K562 (cell line): ENCODE measurements around the gene MAML1. TPM values are rescaled to one million over a fixed set of nuclear protein-coding genes. Genes with fewer than 3 reads are reported as not detected.

Source experiments
- ATAC-seq: fragments of 200-7000 bp; cut with Tn5 transposase; 3 replicates; pipeline ENCODE4 v1.9.1; 2020; ENCODE audit warnings: moderate library complexity
- BruUV-seq: library from RNA; stranded (reverse); fragments of 400-500 nt; replicated peaks from 2 replicates; lab custom pipeline; 2021; lab: Mats Ljungman, UMichigan
- CTCF ChIA-PET: fragments of 300-600 bp; formaldehyde crosslinking; extraction: SDS; loops from one replicate; lab custom pipeline; 2021; ENCODE audit warnings: low intra/inter-chr PET ratio; lab: Yijun Ruan, JAX
- POLR2A ChIA-PET: fragments of 300-600, 350-650 bp; sonication (Branson Sonifier 250); formaldehyde crosslinking; extraction: SDS; loops from one replicate; lab custom pipeline; 2021; ENCODE audit warnings: antibody characterized with exemption, inconsistent platforms; lab: Yijun Ruan, JAX
- DNase-seq, 4 experiments: peaks; one replicate each; pipeline versions ENCODE4 v3.0.0 to v3.0.0-alpha.2; 2011 to 2018; ENCODE audit warnings: low spot score in 3 of 4, mixed read lengths in 3 of 4; ENCODE audit errors: extremely low read depth in 1 of 4
- FAIRE-seq: peaks from 2 replicates; lab custom pipeline; 2011; peaks lifted over from hg19 to GRCh38; lab: Jason Lieb, UNC
- H2AFZ ChIP-seq: 2 replicates; pipeline ENCODE4 v1.6.0; 2011; ENCODE audit warnings: low read depth, low read length, control low read depth, inconsistent platforms
- H3K27ac ChIP-seq: fragments of 200-600 bp; 3 replicates; pipeline ENCODE4 v1.8.0; 2011; ENCODE audit warnings: low read depth, mild to moderate bottlenecking, control low read depth, inconsistent platforms, low read length, moderate library complexity, mixed read lengths; ENCODE audit errors: extremely low read depth
- H3K27me3 ChIP-seq, 2 experiments: fragments of 300-600 bp in 1 of 2; 2 replicates in 1 of 2; 3 replicates in 1 of 2; pipeline versions ENCODE4 v1.6.0 to v1.8.0; 2011; ENCODE audit warnings: inconsistent platforms in 2 of 2, low read length in 2 of 2, mild to moderate bottlenecking in 1 of 2, mixed read lengths in 1 of 2, moderate library complexity in 1 of 2; ENCODE audit not compliant: control insufficient read depth in 2 of 2, insufficient read depth in 2 of 2
- H3K36me3 ChIP-seq: fragments of 300-600 bp; 3 replicates; pipeline ENCODE4 v1.8.0; 2011; ENCODE audit warnings: mild to moderate bottlenecking, low read length, inconsistent platforms; ENCODE audit not compliant: control insufficient read depth, insufficient read depth
- H3K4me1 ChIP-seq, 2 experiments: fragments of 200-600 bp in 1 of 2; replicated peaks in 1 of 2; 2 replicates in 1 of 2; 3 replicates in 1 of 2; pipeline versions ENCODE4 v1.5.1 to v1.8.0; 2011; ENCODE audit warnings: inconsistent platforms in 2 of 2, low read length in 2 of 2, mild to moderate bottlenecking in 1 of 2, mixed read lengths in 1 of 2, moderate library complexity in 1 of 2; ENCODE audit not compliant: control insufficient read depth in 2 of 2, insufficient read depth in 2 of 2
- H3K4me2 ChIP-seq: 2 replicates; pipeline ENCODE4 v1.6.1; 2011; ENCODE audit warnings: low read length, control low read depth, inconsistent platforms, mixed read lengths; ENCODE audit not compliant: insufficient read depth
- H3K4me3 ChIP-seq: fragments of 200-600 bp; sonication (generic), shearing (Covaris generic); 2 replicates; pipeline ENCODE4 v1.5.1; 2016; ENCODE audit warnings: control low read depth, inconsistent platforms
- H3K79me2 ChIP-seq: fragments of 200-600 bp; 3 replicates; pipeline ENCODE4 v1.8.0; 2011; ENCODE audit warnings: low read length, inconsistent platforms; ENCODE audit not compliant: control insufficient read depth, insufficient read depth
- H3K9ac ChIP-seq, 2 experiments: 2 replicates each; pipeline versions ENCODE4 v1.6.0 to v1.6.1; 2011; ENCODE audit warnings: low read depth in 2 of 2, low read length in 2 of 2, control low read depth in 1 of 2, inconsistent platforms in 1 of 2, mild to moderate bottlenecking in 1 of 2, mixed read lengths in 1 of 2; ENCODE audit not compliant: insufficient read depth in 1 of 2
- H3K9me1 ChIP-seq: one replicate; pipeline ENCODE4 v1.6.0; 2011; ENCODE audit warnings: inconsistent platforms, mild to moderate bottlenecking, low read length, moderate library complexity; ENCODE audit not compliant: control insufficient read depth, insufficient read depth
- H3K9me3 ChIP-seq: replicated peaks from 2 replicates; pipeline ENCODE4 v1.5.1; 2011; ENCODE audit warnings: low read depth, low read length, inconsistent platforms; ENCODE audit not compliant: control insufficient read depth, insufficient read depth
- H4K20me1 ChIP-seq: replicated peaks from 2 replicates; pipeline ENCODE4 v1.6.1; 2011; ENCODE audit warnings: low read length, inconsistent platforms, mixed read lengths; ENCODE audit not compliant: control insufficient read depth, insufficient read depth
- DDX20 ChIP-seq: fragments of 450-650 bp; IDR thresholded peaks from 2 replicates; pipeline ENCODE4 v1.6.1; 2016; ENCODE audit warnings: missing genetic modification characterization, low read depth, mild to moderate bottlenecking, missing compliant biosample characterization, moderate library complexity
- PHB2 ChIP-seq: fragments of 450-650 bp; IDR thresholded peaks from 2 replicates; pipeline ENCODE4 v1.6.1; 2017; ENCODE audit warnings: low read depth
- PHF21A ChIP-seq: fragments of 450-650 bp; IDR thresholded peaks from 2 replicates; pipeline ENCODE4 v1.6.1; 2017; ENCODE audit warnings: low read depth, borderline replicate concordance
- SMARCE1 ChIP-seq: fragments of 450-650 bp; IDR thresholded peaks from 2 replicates; pipeline ENCODE4 v1.7.1; 2016; ENCODE audit warnings: mild to moderate bottlenecking
- TCF7 ChIP-seq: sonication (generic); IDR thresholded peaks from 2 replicates; pipeline ENCODE4 v1.6.1; 2016; ENCODE audit warnings: antibody characterized with exemption, borderline replicate concordance
- ZNF707 ChIP-seq: fragments of 250-450 bp; sonication (Bioruptor Pico); conservative IDR thresholded peaks from 2 replicates; pipeline ENCODE4 v1.8.0; 2022; ENCODE audit warnings: inconsistent platforms, mild to moderate bottlenecking, moderate library complexity
- WGBS: fragments of 100-300 bp; shearing (Covaris generic); methylation state at CpG from one replicate; pipeline ENCODE4 v1.1.6; 2016; ENCODE audit warnings: low coverage, mixed read lengths; ENCODE audit not compliant: insufficient coverage; ENCODE audit errors: missing lambda C conversion rate; 5-methylcytosine and 5-hydroxymethylcytosine counted together
- in situ Hi-C: fragments of 300-500 bp; cut with MboI; formaldehyde crosslinking; loops from 4 replicates; pipeline ENCODE4 v1.15.0; 2018; ENCODE audit warnings: inconsistent platforms, mixed read lengths
- intact Hi-C: fragments of 100-400 bp; cut with micrococcal nuclease; formaldehyde crosslinking; loops from 2 replicates; pipeline ENCODE4 v1.14.2; 2022
- polyA plus RNA-seq, 8 experiments: library from polyadenylated mRNA; depleted of rRNA in 4 of 8; stranded (reverse) in 5 of 8; unstranded in 3 of 8; fragments of >200 nt; fragmentation: Nextera tagmentation in 2 of 8; fragmentation: Illumina TruSeq in 1 of 8; extraction: Ambion mirVana in 2 of 8; extraction: Trizol in 1 of 8; gene quantifications; 2 replicates each; pipeline versions ENCODE4 v1.2.1 to v1.2.3, GENCODE V29; 2011 to 2014; ENCODE audit warnings: inconsistent platforms in 1 of 8, missing spikeins in 1 of 8
- total RNA-seq, 7 experiments: library from RNA; depleted of rRNA in 6 of 7; stranded (reverse); fragments of >200 nt in 6 of 7; fragmentation: Illumina TruSeq in 2 of 7; extraction: Trizol in 2 of 7; gene quantifications; 2 replicates each; pipeline versions ENCODE4 v1.2.1 to v1.2.3, GENCODE V29; 2011 to 2021; ENCODE audit warnings: low replicate concordance in 1 of 7
- TF ChIP-seq, protein P1 (sequence below): fragments of 450-650 bp; IDR thresholded peaks from 2 replicates; pipeline ENCODE4 v1.6.1; 2016; ENCODE audit warnings: missing biosample characterization, missing genetic modification characterization

Gene MAML1
- total and polyA plus RNA-seq, 9 of the 15 experiments (the other 6 are each of a cell fraction or from before 2014, with no cell fraction given): 0.32 to 18.4 (median 7.0) TPM

DNA sequence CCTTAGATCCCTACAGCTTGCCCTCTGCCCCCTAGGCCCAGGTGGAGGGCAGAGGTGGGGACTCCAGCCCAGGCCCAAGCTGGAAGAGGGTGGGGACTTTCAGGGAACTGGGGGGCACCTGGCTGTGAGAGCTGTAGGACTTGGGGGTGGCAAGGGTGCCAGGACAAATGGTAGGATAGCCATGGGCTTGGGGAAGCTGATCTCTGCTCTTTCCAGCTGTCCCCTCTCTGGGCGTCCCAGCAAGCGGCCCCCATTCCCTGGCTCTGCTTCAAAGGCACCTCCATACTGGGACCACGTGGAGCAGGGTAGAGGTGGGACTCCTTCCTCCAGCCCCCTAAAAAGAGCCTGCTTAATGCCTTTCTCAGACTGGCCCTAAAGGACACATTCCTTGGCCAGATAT, 61.5 kb downstream of the MAML1 start:
- Histone ChIP-seq H3K27ac (no peak overlapping the region), H3K27me3 (no peaks in the 10 kb centered on the region), H3K4me1 (peaks cover 0 to 43% of the 10 kb centered on the region in 2 experiments; a peak in 2 of 5 replicates), H3K36me3 (peaks cover 25% of the 10 kb centered on the region; the same call in 1 of the 3 replicates), H4K20me1 (no peaks in the 10 kb centered on the region), H3K4me3 (no peak overlapping the region), H3K4me2 (no peak overlapping the region), H3K9me1 (no peaks in the 10 kb centered on the region), H3K9me3 (no peaks in the 10 kb centered on the region), H2AFZ (no peak overlapping the region), H3K79me2 (no peaks in the 10 kb centered on the region), H3K9ac (peak overlapping the region in 1 of 2 experiments; percentile 69; a peak in 1 of 4 replicates)
- ChIA-PET POLR2A (interaction anchor here (0.6 to 1.2 kb wide), 6 partner anchors 9 to 502 kb away, joined by 3 to 5 read pairs (median 3); partner anchors contain the start of gene SQSTM1), CTCF (no interaction called here)
- FAIRE-seq (no peak), DNase-seq (no peak), ATAC-seq (no peak)
- intact Hi-C loops: no loop called here
- TF ChIP-seq PHF21A (no peak), SMARCE1 (no peak), DDX20 (no peak), PHB2 (no peak), TCF7 (no peak), ZNF707 (CRISPR knock-in tag) (no peak)
- TF ChIP-seq, protein P1, sequence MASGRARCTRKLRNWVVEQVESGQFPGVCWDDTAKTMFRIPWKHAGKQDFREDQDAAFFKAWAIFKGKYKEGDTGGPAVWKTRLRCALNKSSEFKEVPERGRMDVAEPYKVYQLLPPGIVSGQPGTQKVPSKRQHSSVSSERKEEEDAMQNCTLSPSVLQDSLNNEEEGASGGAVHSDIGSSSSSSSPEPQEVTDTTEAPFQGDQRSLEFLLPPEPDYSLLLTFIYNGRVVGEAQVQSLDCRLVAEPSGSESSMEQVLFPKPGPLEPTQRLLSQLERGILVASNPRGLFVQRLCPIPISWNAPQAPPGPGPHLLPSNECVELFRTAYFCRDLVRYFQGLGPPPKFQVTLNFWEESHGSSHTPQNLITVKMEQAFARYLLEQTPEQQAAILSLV (tag): no peak
- in situ Hi-C loops: no loop called here
- no TSS peak for BruUV-seq
- WGBS: 76% methylated on average over 3 of the region's 3 CpGs
